Fibroblast of pulmonary artery (primary cell): ENCODE measurements around the gene NECAB2.

Experiments used
- DNase-seq: peaks from one replicate; pipeline ENCODE4 v3.0.0-alpha.2; 2010; ENCODE audit warnings: low read depth
- H3K4me3 ChIP-seq: replicated peaks from 2 replicates; pipeline ENCODE4 v1.5.1; 2011; ENCODE audit warnings: low read depth, mild to moderate bottlenecking, control low read depth, low read length, moderate library complexity
- CTCF ChIP-seq: IDR thresholded peaks from 2 replicates; pipeline ENCODE4 v1.5.1; 2011; ENCODE audit warnings: mild to moderate bottlenecking, control low read depth, low read length, inconsistent platforms; ENCODE audit errors: missing control alignments

The NECAB2 gene

GRCh38 chr16:83926726-83927397, 41.2 kb upstream of the NECAB2 start:
- peak; percentile 93 for TF ChIP-seq CTCF
- peak; percentile 70 for DNase-seq
- H3K4me3 ChIP-seq, result no peak overlapping the region

- TF ChIP-seq CTCF, result no peak
- H3K4me3 ChIP-seq, result no peak overlapping the region
- peak; percentile 60 for DNase-seq
These were observed 39.5 kb upstream of the NECAB2 start for GRCh38 chr16:83928341-83929055.

GRCh38 chr16:83929811-83930555, 38.1 kb upstream of the NECAB2 start:
- H3K4me3 ChIP-seq, result no peak overlapping the region
- no peak for DNase-seq
- TF ChIP-seq CTCF, result no peak

- no peak overlapping the region for H3K4me3 ChIP-seq
- no peak for TF ChIP-seq CTCF
- DNase-seq, result no peak
These were observed 37.1 kb upstream of the NECAB2 start for GRCh38 chr16:83930730-83931500.

- DNase-seq, result no peak
- H3K4me3 ChIP-seq, result no peak overlapping the region
- TF ChIP-seq CTCF, result no peak
These were observed 36.5 kb upstream of the NECAB2 start for GRCh38 chr16:83931556-83931955.

- H3K4me3 ChIP-seq, result no peak overlapping the region
- TF ChIP-seq CTCF, result no peak
- no peak for DNase-seq
These were observed 35.7 kb upstream of the NECAB2 start for GRCh38 chr16:83932304-83932703.
